ENCODE data around the gene USP28. TPM values are rescaled to one million over a fixed set of nuclear protein-coding genes. Genes with fewer than 3 reads are reported as not detected.
"Not testable (repeated sequence)": the region's sequence is repeated elsewhere in the genome, so short reads cannot be mapped to it uniquely, and the experiment has no call there.

USP28 gene
- total and polyA plus RNA-seq, 2 donors (not counting 1 experiment from before 2014, with no cell fraction given): 22.4 to 37.7 TPM

GRCh38 chr11:113884361-113884836 is 9.0 kb upstream of the USP28 start:
- peak; percentile 35 to 40 for DNase-seq (ENCODE audit: low read depth in 2 of 2)
- H3K9ac ChIP-seq (ENCODE audit: insufficient read depth, low read length): no peak overlapping the region
- no peak overlapping the region for H3K4me2 ChIP-seq (ENCODE audit: extremely low read depth, insufficient read depth, low read length)
- no peaks in the 10 kb centered on the region for H3K36me3 ChIP-seq (ENCODE audit: control insufficient read depth, insufficient read depth, low read length)
- no peaks in the 10 kb centered on the region for H3K79me2 ChIP-seq (ENCODE audit: control insufficient read depth, insufficient read depth, low read length)
- no peaks in the 10 kb centered on the region for H3K27me3 ChIP-seq (ENCODE audit: control insufficient read depth, insufficient read depth, low read length)
- H4K20me1 ChIP-seq (ENCODE audit: control insufficient read depth, extremely low read depth, insufficient read depth, low read length): no peaks in the 10 kb centered on the region
- H3K9me3 ChIP-seq (ENCODE audit: control insufficient read depth, insufficient read depth, low read depth, low read length): no peaks in the 10 kb centered on the region
- no peak overlapping the region for H2AFZ ChIP-seq (ENCODE audit: low read length)
- no peak overlapping the region for H3K4me3 ChIP-seq (replicated peaks in 1 of 4; ENCODE audit: control extremely low read depth in 1 of 4, insufficient read depth in 1 of 4, low read depth in 3 of 4, low read length in 4 of 4)
- no peak for TF ChIP-seq EZH2 (IDR thresholded peaks at IDR 0.05; ENCODE audit: low read length, missing control alignments)
- no peak for TF ChIP-seq CTCF (conservative IDR thresholded peaks at IDR 0.05 in 1 of 2, IDR thresholded peaks at IDR 0.05 in 1 of 2; ENCODE audit: low read depth in 1 of 2, low read length in 2 of 2)
- no peak overlapping the region for H3K27ac ChIP-seq (ENCODE audit: insufficient read depth, low read length)
- no peaks in the 10 kb centered on the region for H3K4me1 ChIP-seq (ENCODE audit: control insufficient read depth, extremely low read depth, insufficient read depth, low read length)

- no peak overlapping the region for H3K27ac ChIP-seq (ENCODE audit: insufficient read depth, low read length)
- TF ChIP-seq EZH2 (IDR thresholded peaks at IDR 0.05; ENCODE audit: low read length, missing control alignments) (no peak), CTCF (conservative IDR thresholded peaks at IDR 0.05 in 1 of 2, IDR thresholded peaks at IDR 0.05 in 1 of 2; ENCODE audit: low read depth in 1 of 2, low read length in 2 of 2) (no peak)
- H3K36me3 ChIP-seq (ENCODE audit: control insufficient read depth, insufficient read depth, low read length): no peaks in the 10 kb centered on the region
- no peak overlapping the region for H3K4me2 ChIP-seq (ENCODE audit: extremely low read depth, insufficient read depth, low read length)
- no peak overlapping the region for H3K9ac ChIP-seq (ENCODE audit: insufficient read depth, low read length)
- H3K4me1 ChIP-seq (ENCODE audit: control insufficient read depth, extremely low read depth, insufficient read depth, low read length): no peaks in the 10 kb centered on the region
- DNase-seq (ENCODE audit: low read depth in 2 of 2): peak in 1 of 2 donors; percentile 13
- H3K4me3 ChIP-seq (replicated peaks in 1 of 4; ENCODE audit: control extremely low read depth in 1 of 4, insufficient read depth in 1 of 4, low read depth in 3 of 4, low read length in 4 of 4): no peak overlapping the region
- no peaks in the 10 kb centered on the region for H3K9me3 ChIP-seq (ENCODE audit: control insufficient read depth, insufficient read depth, low read depth, low read length)
- H4K20me1 ChIP-seq (ENCODE audit: control insufficient read depth, extremely low read depth, insufficient read depth, low read length): no peaks in the 10 kb centered on the region
- no peak overlapping the region for H2AFZ ChIP-seq (ENCODE audit: low read length)
- H3K79me2 ChIP-seq (ENCODE audit: control insufficient read depth, insufficient read depth, low read length): no peaks in the 10 kb centered on the region
- H3K27me3 ChIP-seq (ENCODE audit: control insufficient read depth, insufficient read depth, low read length): no peaks in the 10 kb centered on the region
Observed at GRCh38 chr11:113881856-113882255, 6.5 kb upstream of the USP28 start.

- H3K9ac ChIP-seq (ENCODE audit: insufficient read depth, low read length): no peak overlapping the region
- H3K79me2 ChIP-seq (ENCODE audit: control insufficient read depth, insufficient read depth, low read length): no peaks in the 10 kb centered on the region
- H3K36me3 ChIP-seq (ENCODE audit: control insufficient read depth, insufficient read depth, low read length): no peaks in the 10 kb centered on the region
- no peak overlapping the region for H3K4me3 ChIP-seq (replicated peaks in 1 of 4; ENCODE audit: control extremely low read depth in 1 of 4, insufficient read depth in 1 of 4, low read depth in 3 of 4, low read length in 4 of 4)
- no peaks in the 10 kb centered on the region for H3K27me3 ChIP-seq (ENCODE audit: control insufficient read depth, insufficient read depth, low read length)
- TF ChIP-seq CTCF (conservative IDR thresholded peaks at IDR 0.05 in 1 of 2, IDR thresholded peaks at IDR 0.05 in 1 of 2; ENCODE audit: low read depth in 1 of 2, low read length in 2 of 2): no peak
- no peak for TF ChIP-seq EZH2 (IDR thresholded peaks at IDR 0.05; ENCODE audit: low read length, missing control alignments)
- no peaks in the 10 kb centered on the region for H4K20me1 ChIP-seq (ENCODE audit: control insufficient read depth, extremely low read depth, insufficient read depth, low read length)
- no peak for DNase-seq (ENCODE audit: low read depth in 2 of 2)
- no peak overlapping the region for H2AFZ ChIP-seq (ENCODE audit: low read length)
- H3K4me2 ChIP-seq (ENCODE audit: extremely low read depth, insufficient read depth, low read length): no peak overlapping the region
- H3K4me1 ChIP-seq (ENCODE audit: control insufficient read depth, extremely low read depth, insufficient read depth, low read length): no peaks in the 10 kb centered on the region
- H3K27ac ChIP-seq (ENCODE audit: insufficient read depth, low read length): no peak overlapping the region
- H3K9me3 ChIP-seq (ENCODE audit: control insufficient read depth, insufficient read depth, low read depth, low read length): no peaks in the 10 kb centered on the region
Observed at GRCh38 chr11:113880971-113881370, 5.6 kb upstream of the USP28 start.

GRCh38 chr11:113879446-113879845 is 4.1 kb upstream of the USP28 start:
- not testable (repeated sequence) for H3K36me3 ChIP-seq (ENCODE audit: control insufficient read depth, insufficient read depth, low read length); H3K4me2 ChIP-seq (ENCODE audit: extremely low read depth, insufficient read depth, low read length); H3K9ac ChIP-seq (ENCODE audit: insufficient read depth, low read length); H3K9me3 ChIP-seq (ENCODE audit: control insufficient read depth, insufficient read depth, low read depth, low read length); H4K20me1 ChIP-seq (ENCODE audit: control insufficient read depth, extremely low read depth, insufficient read depth, low read length); H3K79me2 ChIP-seq (ENCODE audit: control insufficient read depth, insufficient read depth, low read length); H2AFZ ChIP-seq (ENCODE audit: low read length); DNase-seq (ENCODE audit: low read depth in 2 of 2); H3K4me1 ChIP-seq (ENCODE audit: control insufficient read depth, extremely low read depth, insufficient read depth, low read length); H3K4me3 ChIP-seq (replicated peaks in 1 of 4; ENCODE audit: control extremely low read depth in 1 of 4, insufficient read depth in 1 of 4, low read depth in 3 of 4, low read length in 4 of 4); H3K27me3 ChIP-seq (ENCODE audit: control insufficient read depth, insufficient read depth, low read length); H3K27ac ChIP-seq (ENCODE audit: insufficient read depth, low read length)
